CD8-positive, alpha-beta memory T cell (primary cell): ENCODE results near the gene GALNT10. TPM values are rescaled to one million over a fixed set of nuclear protein-coding genes. Genes with fewer than 3 reads are reported as not detected.
A peak's percentile ranks its signal among the peaks of the same experiment; 100 is the strongest.

Source experiments
- CTCF ChIA-PET: fragments of 350-600 bp; sonication (Branson Sonifier 250); formaldehyde crosslinking; loops from one replicate; lab custom pipeline; 2021; ENCODE audit warnings: antibody characterized with exemption; lab: Charles Lee
- POLR2A ChIA-PET: fragments of 350-600 bp; sonication (Branson Sonifier 250); formaldehyde crosslinking; loops from one replicate; lab custom pipeline; 2021; ENCODE audit warnings: antibody characterized with exemption; lab: Charles Lee
- DNase-seq, 5 donors: peaks; one replicate each; pipeline versions ENCODE4 v3.0.0 to v3.0.0-alpha.2; 2020 to 2022; ENCODE audit warnings: mixed read lengths in 1 of 5
- H3K27ac ChIP-seq: one replicate; pipeline ENCODE4 v1.7.0; 2013; ENCODE audit warnings: low read depth, mild to moderate bottlenecking, low read length, moderate library complexity
- H3K27me3 ChIP-seq: 2 replicates; pipeline ENCODE4 v1.7.0; 2013; ENCODE audit warnings: low read length, mild to moderate bottlenecking; ENCODE audit not compliant: insufficient read depth, poor library complexity, severe bottlenecking
- H3K36me3 ChIP-seq: 2 replicates; pipeline ENCODE4 v1.7.0; 2013; ENCODE audit warnings: mild to moderate bottlenecking, low read length, moderate library complexity; ENCODE audit not compliant: insufficient read depth
- H3K4me1 ChIP-seq: 2 replicates; pipeline ENCODE4 v1.7.0; 2013; ENCODE audit warnings: mild to moderate bottlenecking, low read length, moderate library complexity; ENCODE audit not compliant: insufficient read depth
- H3K4me3 ChIP-seq: 2 replicates; pipeline ENCODE4 v1.7.0; 2013; ENCODE audit warnings: mild to moderate bottlenecking, low read length
- H3K9me3 ChIP-seq: 2 replicates; pipeline ENCODE4 v1.7.0; 2013; ENCODE audit warnings: mild to moderate bottlenecking, low read length
- H3K27ac Mint-ChIP-seq, 8 donors: one replicate each; pipeline ENCODE4 v1.8.0; 2020 to 2021; ENCODE audit warnings: mixed read lengths in 8 of 8, mild to moderate bottlenecking in 6 of 8, inconsistent platforms in 3 of 8, moderate library complexity in 3 of 8
- H3K27me3 Mint-ChIP-seq, 2 donors: one replicate each; pipeline ENCODE4 v1.8.0; 2020 to 2021; ENCODE audit warnings: mixed read lengths in 2 of 2, mild to moderate bottlenecking in 1 of 2, moderate library complexity in 1 of 2
- H3K36me3 Mint-ChIP-seq, 3 donors: one replicate each; pipeline ENCODE4 v1.8.0; 2020 to 2021; ENCODE audit warnings: mixed read lengths in 3 of 3, inconsistent platforms in 1 of 3, mild to moderate bottlenecking in 1 of 3
- H3K4me1 Mint-ChIP-seq, 3 donors: one replicate each; pipeline ENCODE4 v1.8.0; 2020 to 2021; ENCODE audit warnings: mixed read lengths in 3 of 3, inconsistent platforms in 1 of 3, mild to moderate bottlenecking in 1 of 3
- H3K4me3 Mint-ChIP-seq, 7 donors: one replicate each; pipeline ENCODE4 v1.8.0; 2020 to 2021; ENCODE audit warnings: mixed read lengths in 7 of 7, mild to moderate bottlenecking in 6 of 7, moderate library complexity in 4 of 7, inconsistent platforms in 2 of 7
- H3K9me3 Mint-ChIP-seq, 5 donors: one replicate each; pipeline ENCODE4 v1.8.0; 2020 to 2022; ENCODE audit warnings: mixed read lengths in 5 of 5, mild to moderate bottlenecking in 3 of 5, moderate library complexity in 2 of 5, inconsistent platforms in 1 of 5
- polyA plus RNA-seq: library from polyadenylated mRNA; unstranded; fragments of 300-500 nt; fragmentation: Illumina TruSeq; gene quantifications from one replicate; pipeline ENCODE4 v1.2.3, GENCODE V29; 2021
- total RNA-seq, 2 experiments: library from RNA; stranded (reverse); gene quantifications; one replicate each; pipeline ENCODE4 v1.2.3, GENCODE V29; 2021

GALNT10 gene
- total and polyA plus RNA-seq, 3 experiments from 2014 or later = 27.6 to 32.1 (median 28.0) TPM

DNA sequence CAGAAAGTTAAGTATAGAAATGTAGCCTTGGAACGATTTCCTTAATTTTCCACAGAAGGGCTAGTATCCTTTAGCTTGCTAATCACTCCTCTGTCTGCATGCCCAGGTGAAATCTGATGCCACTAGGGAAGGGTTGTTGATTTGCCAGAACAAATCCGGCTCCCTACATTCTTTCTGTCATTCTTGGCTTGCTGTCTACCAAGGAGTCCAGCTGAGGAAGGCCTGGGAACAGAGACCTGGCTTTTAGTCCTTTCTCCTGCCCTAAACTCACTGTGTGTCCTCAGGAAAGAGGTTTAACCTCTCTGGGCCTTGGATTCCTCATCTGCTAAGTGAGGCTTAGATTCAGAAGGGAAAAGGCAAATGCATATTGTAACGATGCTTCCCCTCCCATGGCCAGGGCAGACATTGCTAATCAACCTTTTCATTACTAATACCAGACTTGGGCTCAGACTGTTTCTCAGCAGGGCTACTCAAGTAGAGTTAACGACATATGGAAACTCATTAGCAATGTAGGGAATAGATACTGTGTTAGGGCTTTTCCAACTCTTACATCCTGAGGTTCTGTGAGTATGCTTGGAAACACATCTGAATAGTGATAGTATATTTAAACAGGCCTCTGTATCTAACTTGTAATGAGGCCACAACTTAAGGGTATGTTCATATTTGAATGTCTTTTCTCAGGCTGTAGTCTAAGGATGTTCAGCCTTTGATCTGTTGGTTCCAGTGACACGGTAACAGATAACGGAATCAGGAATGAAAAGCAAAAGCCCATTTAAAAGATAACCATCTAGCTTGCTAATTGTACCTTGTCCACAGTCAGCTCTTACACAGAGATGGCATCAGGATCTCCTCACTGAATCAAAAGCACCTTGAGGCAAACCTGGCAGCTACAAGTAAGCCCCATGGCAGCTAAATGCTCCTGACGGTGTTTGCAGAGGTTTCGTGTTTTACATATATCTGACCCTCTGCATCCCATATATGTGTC, 4.1 kb downstream of the GALNT10 start:
- Histone ChIP-seq H3K27me3 (no peaks in the 10 kb centered on the region), H3K4me3 (no peak overlapping the region), H3K27ac (no peak overlapping the region), H3K9me3 (no peaks in the 10 kb centered on the region), H3K36me3 (no peaks in the 10 kb centered on the region), H3K4me1 (peaks cover 58% of the 10 kb centered on the region)
- Mint-ChIP-seq H3K4me3 (peak overlapping the region in 1 of 7 donors; percentile 25), H3K9me3 (no peaks in the 10 kb centered on the region), H3K4me1 (peaks cover 71 to 83% (median 82%) of the 10 kb centered on the region in 3 donors), H3K27ac (peak overlapping the region; percentile 13 to 95 (median 70)), H3K27me3 (peaks cover 0 to 3% of the 10 kb centered on the region in 2 donors), H3K36me3 (peaks cover 0 to 36% (median 9%) of the 10 kb centered on the region in 3 donors)
- CTCF ChIA-PET = interaction anchor here (0.9 kb wide), 1 partner anchor 122 kb away, joined by 3 read pairs; no protein-coding TSS in a partner anchor
- DNase-seq = no peak
- POLR2A ChIA-PET = interaction anchor here (0.6 kb wide), 1 partner anchor 126 kb away, joined by 5 read pairs; no protein-coding TSS in a partner anchor

DNA sequence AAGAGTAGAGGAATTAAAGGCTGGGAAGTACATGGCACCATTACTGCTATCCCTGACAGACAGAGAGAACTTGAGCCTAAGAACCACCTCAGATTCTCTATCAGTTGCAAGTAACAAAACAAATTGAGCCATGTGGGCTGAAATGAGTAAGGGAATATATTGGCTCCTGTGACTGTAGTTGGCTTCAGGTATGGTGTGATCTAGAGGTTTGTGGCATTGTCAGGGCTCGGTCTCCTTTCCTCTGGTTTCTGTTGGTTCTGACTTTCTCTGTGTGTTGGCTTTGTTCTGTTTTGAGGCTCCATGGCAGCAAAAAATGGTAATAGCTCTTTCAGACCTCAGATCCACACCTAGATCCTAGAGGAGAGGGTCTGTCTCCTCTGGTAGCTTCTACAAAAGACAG, 5.7 kb downstream of the GALNT10 start:
- Histone ChIP-seq H3K9me3 (no peaks in the 10 kb centered on the region), H3K36me3 (no peaks in the 10 kb centered on the region), H3K4me3 (no peak overlapping the region), H3K4me1 (peaks cover 58% of the 10 kb centered on the region), H3K27me3 (no peaks in the 10 kb centered on the region), H3K27ac (peak overlapping the region; percentile 26)
- H3K4me1 Mint-ChIP-seq = peaks cover 69 to 96% (median 95%) of the 10 kb centered on the region in 3 donors
- H3K27me3 Mint-ChIP-seq = no peaks in the 10 kb centered on the region
- no peak for DNase-seq
- ChIA-PET POLR2A (interaction anchor here (1.0 kb wide), 1 partner anchor 22 kb away, joined by 3 read pairs; no protein-coding TSS in a partner anchor), CTCF (interaction anchor here (1.6 to 3.5 kb wide), 4 partner anchors 17 to 208 kb away, joined by 4 to 15 read pairs (median 8); no protein-coding TSS in a partner anchor)
- H3K4me3 Mint-ChIP-seq = peak overlapping the region in 1 of 7 donors; percentile 34
- peaks cover 0 to 34% (median 9%) of the 10 kb centered on the region in 3 donors for H3K36me3 Mint-ChIP-seq
- H3K9me3 Mint-ChIP-seq = no peaks in the 10 kb centered on the region
- H3K27ac Mint-ChIP-seq = peak overlapping the region; percentile 87 to 97 (median 95)

DNA sequence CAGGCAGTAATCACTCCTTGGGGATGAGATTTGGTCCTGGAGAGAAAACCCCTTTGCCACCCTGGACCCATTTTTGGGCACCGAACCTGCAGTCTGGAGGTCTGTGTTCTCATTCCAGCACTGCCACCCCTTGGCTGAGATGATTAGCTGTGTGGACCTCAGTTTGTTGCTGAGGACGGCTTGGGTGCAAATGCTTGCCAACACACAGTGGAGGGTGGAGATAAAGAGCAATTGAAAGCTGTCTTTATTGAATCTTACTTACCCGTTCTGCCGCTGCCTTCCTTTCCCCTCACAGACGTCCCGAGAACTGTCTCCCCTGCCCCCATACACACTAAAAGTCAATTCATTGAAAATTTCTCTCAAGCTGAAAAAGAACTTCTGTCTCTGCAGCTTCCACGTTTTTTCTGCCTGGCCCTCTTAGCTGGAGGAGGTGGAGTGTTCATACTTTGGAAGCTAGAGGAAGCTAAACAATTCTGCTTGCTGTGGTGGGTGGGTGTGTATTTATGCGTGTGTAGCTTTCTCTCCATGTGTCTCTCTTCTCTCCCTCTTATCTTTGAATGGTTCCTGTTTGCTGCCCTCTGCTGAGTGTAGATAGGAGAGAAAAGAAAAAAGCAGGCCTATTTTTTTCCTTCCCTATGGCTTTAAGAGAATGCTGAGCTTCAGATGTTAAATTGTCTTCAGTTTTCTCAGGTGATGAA, 6.6 kb downstream of the GALNT10 start:
- Mint-ChIP-seq H3K27ac (peak overlapping the region; percentile 22 to 97 (median 95)), H3K4me1 (peaks cover 62 to 96% (median 92%) of the 10 kb centered on the region in 3 donors), H3K4me3 (peak overlapping the region; percentile 3 to 71 (median 18)), H3K36me3 (peaks cover 0 to 33% (median 11%) of the 10 kb centered on the region in 3 donors), H3K9me3 (no peaks in the 10 kb centered on the region), H3K27me3 (no peaks in the 10 kb centered on the region)
- ChIA-PET POLR2A (interaction anchor here (1.0 kb wide), 1 partner anchor 21 kb away, joined by 3 read pairs; no protein-coding TSS in a partner anchor), CTCF (interaction anchor here (0.9 to 3.5 kb wide), 8 partner anchors 16 to 207 kb away, joined by 3 to 15 read pairs (median 4); no protein-coding TSS in a partner anchor)
- no peak overlapping the region for H3K4me3 ChIP-seq
- peaks cover 53% of the 10 kb centered on the region for H3K4me1 ChIP-seq
- peak in 1 of 5 donors; percentile 30 for DNase-seq
- H3K9me3 ChIP-seq = no peaks in the 10 kb centered on the region
- no peaks in the 10 kb centered on the region for H3K27me3 ChIP-seq
- H3K27ac ChIP-seq = peak overlapping the region; percentile 26
- H3K36me3 ChIP-seq = no peaks in the 10 kb centered on the region

DNA sequence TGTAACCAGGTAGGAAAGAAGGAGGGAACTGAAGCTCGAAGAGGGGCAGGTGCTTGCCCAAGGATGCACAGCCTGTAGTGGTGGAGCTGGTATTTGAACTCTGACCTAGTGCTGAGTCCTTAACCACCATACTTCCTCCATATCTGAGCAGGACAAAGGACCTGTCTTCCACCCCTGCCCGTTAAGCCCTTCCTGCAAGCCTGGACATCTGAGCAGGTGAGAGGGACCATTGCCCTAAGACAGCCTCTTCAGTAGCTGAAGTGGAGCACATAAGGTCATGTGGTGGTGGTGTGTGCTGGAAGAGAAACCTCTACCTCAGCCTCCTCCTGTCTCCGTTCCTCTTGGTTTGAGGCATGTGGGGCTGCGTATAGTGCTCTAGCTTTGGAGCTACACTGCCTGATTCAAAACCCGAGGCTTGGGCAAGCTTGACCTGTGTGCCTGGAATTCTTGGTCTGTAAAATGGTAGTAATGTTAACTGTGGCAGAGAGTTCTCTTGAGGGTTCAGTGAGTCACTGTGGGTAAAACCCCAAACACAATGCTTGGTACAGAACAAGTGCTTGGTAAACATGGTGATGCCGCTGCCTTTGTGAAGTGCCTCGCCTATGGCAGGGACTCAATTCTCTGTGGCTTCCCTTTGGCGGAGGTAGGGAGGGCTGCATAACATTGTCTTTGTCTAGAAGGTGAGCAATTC, 7.4 kb downstream of the GALNT10 start:
- no peaks in the 10 kb centered on the region for H3K9me3 Mint-ChIP-seq
- POLR2A ChIA-PET = interaction anchor here (1.0 kb wide), 1 partner anchor 13 kb away, joined by 3 read pairs; no protein-coding TSS in a partner anchor
- no peaks in the 10 kb centered on the region for H3K36me3 ChIP-seq
- peaks cover 0 to 33% (median 11%) of the 10 kb centered on the region in 3 donors for H3K36me3 Mint-ChIP-seq
- peak overlapping the region; percentile 87 to 97 (median 95) for H3K27ac Mint-ChIP-seq
- H3K9me3 ChIP-seq = no peaks in the 10 kb centered on the region
- no peak overlapping the region for H3K4me3 ChIP-seq
- peak overlapping the region; percentile 26 for H3K27ac ChIP-seq
- CTCF ChIA-PET = interaction anchor here (0.9 to 3.5 kb wide), 10 partner anchors 8 to 207 kb away, joined by 3 to 15 read pairs (median 4); partner anchors contain the start of gene GALNT10
- peak; percentile 26 to 84 (median 62) for DNase-seq
- no peaks in the 10 kb centered on the region for H3K27me3 ChIP-seq
- no peaks in the 10 kb centered on the region for H3K27me3 Mint-ChIP-seq
- H3K4me1 Mint-ChIP-seq = peaks cover 60 to 96% (median 92%) of the 10 kb centered on the region in 3 donors
- H3K4me1 ChIP-seq = peaks cover 54% of the 10 kb centered on the region
- H3K4me3 Mint-ChIP-seq = peak overlapping the region; percentile 33 to 79 (median 71)

DNA sequence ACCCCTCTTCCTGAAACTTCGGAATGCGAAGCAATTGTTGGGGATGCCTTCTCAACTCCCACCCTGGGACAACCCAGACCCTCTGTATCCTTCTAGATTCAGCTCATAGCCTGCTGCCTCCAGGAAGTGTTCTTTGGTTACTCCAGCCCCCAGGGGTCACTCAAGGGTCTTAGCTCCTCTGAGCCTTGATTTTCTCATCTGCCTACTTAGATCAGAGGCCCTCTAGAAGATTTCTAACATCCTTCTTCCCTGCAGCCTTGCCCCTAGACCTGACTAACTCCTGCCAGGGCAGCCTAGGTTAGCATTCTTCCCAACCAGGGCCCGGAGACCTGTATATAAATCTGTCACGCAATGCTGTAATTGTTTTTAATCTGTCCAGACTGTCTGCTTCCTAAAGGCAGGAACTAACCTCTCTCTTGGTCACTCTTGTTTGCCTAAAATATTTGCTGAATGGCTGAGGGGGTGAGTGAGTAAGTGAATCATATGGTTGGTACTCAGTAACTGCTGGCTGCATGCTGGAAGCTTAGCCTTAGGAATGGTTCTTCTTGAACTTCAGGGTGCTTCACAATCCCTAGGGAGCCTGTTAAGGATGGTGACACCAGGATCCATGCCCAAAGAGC, 8.2 kb downstream of the GALNT10 start:
- Histone ChIP-seq H3K27me3 (no peaks in the 10 kb centered on the region), H3K36me3 (no peaks in the 10 kb centered on the region), H3K4me1 (peaks cover 57% of the 10 kb centered on the region), H3K27ac (peak overlapping the region; percentile 45), H3K4me3 (no peak overlapping the region), H3K9me3 (no peaks in the 10 kb centered on the region)
- Mint-ChIP-seq H3K36me3 (peaks cover 0 to 33% (median 11%) of the 10 kb centered on the region in 3 donors), H3K4me1 (peaks cover 62 to 96% (median 92%) of the 10 kb centered on the region in 3 donors), H3K4me3 (peak overlapping the region; percentile 33 to 79 (median 71)), H3K27ac (peak overlapping the region; percentile 87 to 97 (median 95)), H3K27me3 (no peaks in the 10 kb centered on the region), H3K9me3 (no peaks in the 10 kb centered on the region)
- no peak for DNase-seq
- ChIA-PET CTCF (interaction anchor here (0.9 to 3.5 kb wide), 6 partner anchors 9 to 271 kb away, joined by 3 to 15 read pairs (median 5); partner anchors contain the start of gene GALNT10), POLR2A (interaction anchor here (1.0 kb wide), 2 partner anchors 9 to 14 kb away, joined by 3 read pairs; partner anchors contain the start of gene GALNT10)

DNA sequence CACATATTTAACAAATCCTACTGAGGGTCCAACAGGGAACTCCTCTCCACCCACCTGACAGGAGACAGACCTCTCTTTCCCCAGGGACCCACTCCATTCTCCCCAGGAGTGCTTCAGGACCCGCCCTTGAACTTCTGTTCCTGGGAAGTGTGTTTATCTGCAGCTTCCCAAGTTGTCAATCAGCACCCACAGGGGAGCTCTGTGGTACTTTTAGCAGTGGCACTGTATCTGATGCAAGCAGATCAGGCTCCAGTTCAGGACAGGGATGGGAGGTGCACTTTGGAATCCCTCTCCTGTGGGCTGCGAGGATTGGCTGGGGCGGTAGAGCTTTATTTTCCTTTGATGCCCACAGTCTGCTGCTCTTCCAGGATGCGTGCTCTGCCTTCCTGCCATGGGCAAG, 8.7 kb downstream of the GALNT10 start:
- H3K4me3 Mint-ChIP-seq = peak overlapping the region in 6 of 7 donors; percentile 25 to 71 (median 50)
- H3K27me3 Mint-ChIP-seq = no peaks in the 10 kb centered on the region
- POLR2A ChIA-PET = interaction anchor here (1.0 kb wide), 1 partner anchor 9 kb away, joined by 3 read pairs; the partner anchor contains the start of gene GALNT10
- DNase-seq = no peak
- peak overlapping the region; percentile 87 to 97 (median 95) for H3K27ac Mint-ChIP-seq
- Histone ChIP-seq H3K36me3 (no peaks in the 10 kb centered on the region), H3K9me3 (no peaks in the 10 kb centered on the region), H3K27ac (peak overlapping the region; percentile 45), H3K27me3 (no peaks in the 10 kb centered on the region), H3K4me1 (peaks cover 57% of the 10 kb centered on the region), H3K4me3 (no peak overlapping the region)
- CTCF ChIA-PET = interaction anchor here (0.9 to 3.5 kb wide), 3 partner anchors 9 to 271 kb away, joined by 3 to 15 read pairs (median 7); partner anchors contain the start of gene GALNT10
- peaks cover 0 to 34% (median 11%) of the 10 kb centered on the region in 3 donors for H3K36me3 Mint-ChIP-seq
- H3K9me3 Mint-ChIP-seq = no peaks in the 10 kb centered on the region
- H3K4me1 Mint-ChIP-seq = peaks cover 65 to 94% (median 89%) of the 10 kb centered on the region in 3 donors
